ENCODE results near the gene ZNRF2. TPM values are rescaled to one million over a fixed set of nuclear protein-coding genes. Genes with fewer than 3 reads are reported as not detected.

Gene ZNRF2
- total RNA-seq, 1 donor from 2014 or later = 8.6 TPM

- ATAC-seq = no peak
- no peak for DNase-seq
- intact Hi-C loops (cut with micrococcal nuclease) = no loop called here
Measured at GRCh38 chr7:30347226-30348082, 63.1 kb downstream of the ZNRF2 start.

GRCh38 chr7:30348083-30348560 lies 63.7 kb downstream of the ZNRF2 start:
- ATAC-seq = peak; percentile 51
- DNase-seq = no peak
- intact Hi-C loops (cut with micrococcal nuclease) = no loop called here

- intact Hi-C loops (cut with micrococcal nuclease) = no loop called here
- DNase-seq (no peak), ATAC-seq (no peak)
Measured at GRCh38 chr7:30349170-30349569, 64.8 kb downstream of the ZNRF2 start.

GRCh38 chr7:30349816-30350215 lies 65.4 kb downstream of the ZNRF2 start:
- ATAC-seq (no peak), DNase-seq (no peak)
- intact Hi-C loops (cut with micrococcal nuclease) = no loop called here

DNA sequence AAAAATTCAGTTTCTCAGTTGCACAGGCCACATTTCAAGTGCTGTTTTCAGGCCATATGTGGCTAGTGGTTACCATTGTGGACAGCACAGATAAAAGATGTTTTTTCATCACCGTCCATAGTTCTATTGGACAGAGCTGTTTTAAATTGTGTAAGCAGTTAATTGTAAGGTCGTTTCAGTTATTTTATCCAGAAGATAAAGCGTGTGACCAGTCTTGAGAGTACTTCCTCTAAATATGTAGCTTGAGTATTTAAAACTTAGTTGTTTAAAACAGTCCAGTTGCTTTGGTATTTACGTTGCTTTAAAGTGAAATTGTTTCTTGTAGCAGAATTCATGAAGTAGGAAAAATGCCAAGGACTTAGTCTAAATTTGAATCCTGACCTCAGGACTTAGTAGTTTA lies 66.9 kb downstream of the ZNRF2 start:
- no peak for DNase-seq
- intact Hi-C loops (cut with micrococcal nuclease) = no loop called here
- ATAC-seq = no peak

- intact Hi-C loops (cut with micrococcal nuclease) = no loop called here
- no peak for ATAC-seq
Measured at GRCh38 chr7:30351724-30352123, 67.3 kb downstream of the ZNRF2 start.

DNA sequence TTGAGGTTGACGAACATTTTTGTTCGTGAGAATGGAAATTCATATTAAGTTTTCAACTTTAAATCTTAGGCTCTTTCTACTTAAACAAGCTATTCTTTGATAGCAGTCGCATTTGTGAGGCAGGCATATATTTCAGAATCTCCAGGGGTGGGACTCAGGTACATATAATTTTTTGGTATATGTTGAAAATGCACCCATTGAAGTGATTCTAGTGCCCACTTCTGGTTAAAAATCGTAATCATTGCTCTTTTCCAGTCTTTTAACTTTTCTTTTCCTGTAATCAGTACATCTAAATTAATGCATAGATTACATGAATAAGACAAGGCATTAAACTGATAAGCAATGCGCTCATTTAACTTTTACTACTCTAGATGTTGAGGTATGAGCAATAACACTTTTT lies 67.8 kb downstream of the ZNRF2 start:
- ATAC-seq (no peak), DNase-seq (no peak)
- intact Hi-C loops (cut with micrococcal nuclease) = no loop called here

More at GRCh38 chr7:30351724-30352123, 67.3 kb downstream of the ZNRF2 start:
- no peak for DNase-seq

DNA sequence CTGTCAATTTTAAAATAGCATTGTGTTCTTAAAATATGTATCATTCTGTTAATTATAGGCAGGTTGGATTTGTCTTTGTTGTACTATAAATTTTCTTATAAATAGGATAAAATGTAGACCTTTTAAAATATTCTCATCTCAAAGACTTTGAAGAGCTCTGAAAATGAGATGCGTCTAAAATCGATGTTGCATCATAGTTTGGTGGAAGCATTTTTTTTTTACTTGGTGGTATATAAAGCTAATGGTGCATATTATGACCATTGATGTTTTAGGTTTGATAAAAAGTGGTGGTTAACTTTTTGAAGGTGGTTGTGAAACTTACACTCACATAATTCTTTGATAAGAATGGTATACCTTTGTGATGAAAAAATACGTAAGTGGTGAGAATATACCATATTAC lies 69.1 kb downstream of the ZNRF2 start:
- no peak for ATAC-seq
- intact Hi-C loops (cut with micrococcal nuclease) = no loop called here
- DNase-seq = no peak

DNA sequence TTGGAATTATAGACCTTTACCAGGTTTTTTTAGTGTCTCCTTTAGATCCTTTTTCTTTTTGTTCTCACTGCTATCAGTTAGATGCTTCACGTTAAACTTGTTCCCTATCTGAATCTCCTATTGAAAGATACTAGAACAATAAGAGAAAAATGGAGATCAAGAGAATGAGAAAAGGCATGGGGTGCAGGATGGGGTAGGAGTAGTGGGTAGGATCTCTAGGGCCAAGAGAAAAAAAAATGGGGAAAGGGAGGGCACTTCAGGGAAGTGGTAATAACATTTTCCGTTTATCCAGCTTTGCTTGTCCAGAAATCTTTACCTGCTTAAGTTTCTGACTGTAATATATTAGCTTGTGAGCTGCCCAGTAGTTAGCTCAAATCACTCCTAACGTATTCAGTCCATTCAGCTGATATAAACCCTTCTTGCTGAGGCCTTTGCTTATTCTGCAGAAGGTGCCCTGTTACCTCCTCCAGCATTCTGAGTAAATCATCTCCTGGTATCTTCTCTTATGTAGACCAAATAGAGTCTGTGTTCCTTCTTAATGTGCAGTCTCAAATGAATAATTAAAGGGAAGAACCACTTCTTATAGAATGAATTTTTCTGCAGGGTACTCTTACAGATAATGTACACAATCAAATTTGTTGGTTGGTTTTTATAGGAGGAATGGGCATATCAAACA lies 69.7 kb downstream of the ZNRF2 start:
- intact Hi-C loops (cut with micrococcal nuclease) = no loop called here
- DNase-seq (no peak), ATAC-seq (no peak)

DNA sequence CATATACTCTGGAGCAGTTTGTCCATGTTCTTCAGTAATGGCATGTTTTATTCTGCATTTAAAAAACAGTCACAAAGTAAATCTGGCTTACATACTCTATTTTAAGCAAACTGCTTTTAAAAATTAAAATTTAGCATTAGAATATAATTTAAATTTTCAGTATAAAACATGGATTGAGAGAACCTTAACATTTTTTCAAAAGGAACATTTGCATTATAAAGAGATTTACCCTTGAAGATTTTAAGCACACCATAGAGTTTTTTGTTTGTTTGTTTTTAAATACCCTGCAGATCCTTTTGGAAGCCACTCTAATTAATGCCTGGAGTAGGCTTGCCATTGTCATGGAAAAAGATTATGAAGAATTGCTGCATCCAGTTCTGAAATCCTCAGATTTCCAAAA lies 70.4 kb downstream of the ZNRF2 start:
- DNase-seq = no peak
- no peak for ATAC-seq
- intact Hi-C loops (cut with micrococcal nuclease) = no loop called here

- ATAC-seq = no peak
- no peak for DNase-seq
- intact Hi-C loops (cut with micrococcal nuclease) = no loop called here
Measured at GRCh38 chr7:30359957-30360356, 75.6 kb downstream of the ZNRF2 start.

GRCh38 chr7:30363778-30364563 lies 79.6 kb downstream of the ZNRF2 start:
- intact Hi-C loops (cut with micrococcal nuclease) = no loop called here
- ATAC-seq = no peak

DNA sequence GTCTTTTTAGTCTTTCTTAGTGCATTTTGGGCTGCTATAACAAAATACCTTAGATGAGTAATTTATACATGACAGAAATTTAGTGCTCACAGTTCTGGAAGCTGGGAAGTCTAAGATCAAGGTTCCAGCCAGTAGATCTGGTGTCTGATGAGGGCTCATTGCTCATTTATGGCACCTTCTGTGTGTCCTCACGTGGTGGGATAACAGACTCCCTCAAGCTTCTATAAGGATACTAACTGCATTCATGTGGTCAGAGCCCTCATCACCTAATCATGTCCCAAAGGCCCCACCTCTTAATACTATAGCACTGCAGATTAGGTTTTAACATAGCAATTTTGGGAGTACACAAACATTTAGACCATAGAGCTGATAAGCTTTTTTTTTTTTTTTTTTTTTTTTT lies 80.4 kb downstream of the ZNRF2 start:
- DNase-seq (no peak), ATAC-seq (no peak)
- intact Hi-C loops (cut with micrococcal nuclease) = no loop called here

More at GRCh38 chr7:30363778-30364563, 79.6 kb downstream of the ZNRF2 start:
- DNase-seq = no peak

- intact Hi-C loops (cut with micrococcal nuclease) = no loop called here
- no peak for DNase-seq
- ATAC-seq = no peak
Measured at GRCh38 chr7:30365621-30366020, 81.2 kb downstream of the ZNRF2 start.

- intact Hi-C loops (cut with micrococcal nuclease) = no loop called here
- no peak for ATAC-seq
- DNase-seq = no peak
Measured at GRCh38 chr7:30366606-30367005, 82.2 kb downstream of the ZNRF2 start.

DNA sequence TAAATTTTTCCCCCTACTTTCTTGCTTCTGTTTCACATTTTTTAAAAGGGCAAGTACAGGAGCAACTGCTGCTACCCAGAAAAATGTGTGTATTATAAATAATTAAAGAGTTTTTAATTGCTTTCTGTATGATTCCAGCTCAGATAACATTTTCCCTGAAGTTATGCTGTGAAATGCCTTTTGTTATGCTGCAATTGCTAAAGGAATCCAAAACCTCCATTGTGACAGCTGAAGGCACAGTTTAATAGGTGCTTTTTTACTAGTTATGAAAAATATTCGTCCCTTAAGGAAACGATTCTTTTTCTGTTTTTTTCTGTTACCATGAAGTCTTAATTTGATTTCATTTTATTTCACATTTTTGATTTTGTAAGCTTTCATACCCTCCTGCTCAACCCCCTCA lies 83.2 kb downstream of the ZNRF2 start:
- DNase-seq (no peak), ATAC-seq (no peak)
- intact Hi-C loops (cut with micrococcal nuclease) = no loop called here

GRCh38 chr7:30369879-30370278 lies 85.5 kb downstream of the ZNRF2 start:
- intact Hi-C loops (cut with micrococcal nuclease) = no loop called here
- no peak for ATAC-seq
- DNase-seq = no peak

DNA sequence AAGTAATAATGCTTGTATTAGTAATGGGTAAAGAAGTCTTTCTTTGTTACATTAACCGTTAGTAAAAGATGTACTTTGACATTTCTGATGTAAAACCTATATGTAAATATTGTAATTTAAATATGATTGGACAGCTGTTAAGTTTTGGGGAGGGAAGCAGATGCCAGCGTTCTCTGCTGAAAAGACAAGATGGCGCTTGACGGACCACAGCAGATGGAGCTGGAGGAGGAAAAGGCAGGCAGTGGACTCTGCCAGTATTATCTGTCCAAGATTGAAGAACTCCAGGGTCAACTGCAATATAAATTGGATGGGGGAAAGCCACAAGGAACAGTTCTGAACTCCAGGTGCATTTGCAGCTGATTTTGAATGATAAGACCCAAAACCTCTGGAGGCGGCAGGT lies 86.9 kb downstream of the ZNRF2 start:
- ATAC-seq = no peak
- intact Hi-C loops (cut with micrococcal nuclease) = no loop called here
- no peak for DNase-seq

DNA sequence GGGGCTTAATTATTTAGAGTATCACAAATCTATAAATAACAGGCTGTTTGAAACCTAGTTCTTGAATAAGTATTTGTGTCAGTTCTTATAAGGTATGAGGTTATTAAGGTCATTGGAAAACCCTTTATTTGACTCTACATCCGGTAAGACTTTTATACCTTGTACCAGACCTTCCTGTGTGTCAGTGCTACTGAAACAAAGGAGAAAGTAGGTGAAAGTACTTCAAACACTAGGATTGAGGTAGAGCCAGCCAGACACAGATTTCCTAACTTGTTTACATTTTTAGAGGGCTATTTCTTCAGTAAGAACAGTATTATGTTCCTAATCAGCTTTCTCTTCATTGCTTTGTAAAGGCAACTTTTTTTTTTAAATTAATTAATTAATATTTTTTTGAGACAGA lies 93.9 kb downstream of the ZNRF2 start:
- ATAC-seq = no peak
- DNase-seq = no peak
- intact Hi-C loops (cut with micrococcal nuclease) = no loop called here

GRCh38 chr7:30379131-30379530 lies 94.7 kb downstream of the ZNRF2 start:
- no peak for DNase-seq
- no peak for ATAC-seq
- intact Hi-C loops (cut with micrococcal nuclease) = no loop called here
